OCI-LY7 (cell line): ENCODE data around the gene RPL10. TPM values are rescaled to one million over a fixed set of nuclear protein-coding genes. Genes with fewer than 3 reads are reported as not detected.

ENCODE experiments used
- BruUV-seq: library from RNA; stranded (reverse); fragments of 400-500 nt; replicated peaks from 2 replicates; lab custom pipeline; 2021; lab: Mats Ljungman, UMichigan
- CTCF ChIA-PET: fragments of 300-600 bp; sonication (Branson Sonifier 250); formaldehyde crosslinking; loops from one replicate; lab custom pipeline; 2022; ENCODE audit warnings: antibody characterized with exemption; ENCODE audit not compliant: unreplicated experiment; lab: Charles Lee
- POLR2A ChIA-PET: fragments of 300-600 bp; sonication (Branson Sonifier 250); formaldehyde crosslinking; loops from one replicate; lab custom pipeline; 2022; ENCODE audit warnings: antibody characterized with exemption; lab: Charles Lee
- DNase-seq: peaks from one replicate; pipeline ENCODE4 v3.0.0-alpha.2; 2015; ENCODE audit warnings: low spot score
- H2AFZ ChIP-seq: fragments of 200-600 bp; sonication (generic), shearing (Covaris generic); 2 replicates; pipeline ENCODE4 v1.6.1; 2014; ENCODE audit warnings: mild to moderate bottlenecking, antibody characterized with exemption, low read length, moderate library complexity
- H3K27ac ChIP-seq: fragments of 200-600 bp; sonication (generic); 2 replicates; pipeline ENCODE4 v1.5.1; 2014; ENCODE audit warnings: mixed run types, low read depth, mild to moderate bottlenecking, moderate library complexity, low read length, inconsistent platforms; ENCODE audit not compliant: poor library complexity, severe bottlenecking
- H3K36me3 ChIP-seq: fragments of 200-600 bp; sonication (generic); 2 replicates; pipeline ENCODE4 v1.6.1; 2014; ENCODE audit warnings: mild to moderate bottlenecking, antibody characterized with exemption, low read length, moderate library complexity, mixed read lengths; ENCODE audit not compliant: insufficient read depth
- H3K4me1 ChIP-seq: fragments of 200-600 bp; sonication (generic); 2 replicates; pipeline ENCODE4 v1.5.1; 2014; ENCODE audit warnings: mild to moderate bottlenecking, low read length; ENCODE audit not compliant: insufficient read depth, poor library complexity, severe bottlenecking
- H3K4me2 ChIP-seq: fragments of 200-600 bp; sonication (generic); 2 replicates; pipeline ENCODE4 v1.6.1; 2014; ENCODE audit warnings: mild to moderate bottlenecking, low read length
- H3K4me3 ChIP-seq: fragments of 200-600 bp; sonication (generic); 2 replicates; pipeline ENCODE4 v1.5.1; 2014; ENCODE audit warnings: mild to moderate bottlenecking, low read depth, low read length; ENCODE audit not compliant: poor library complexity, severe bottlenecking
- H3K79me2 ChIP-seq: fragments of 200-600 bp; sonication (generic); 2 replicates; pipeline ENCODE4 v1.6.1; 2016; ENCODE audit warnings: low read depth, mild to moderate bottlenecking, low read length, moderate library complexity, mixed read lengths; ENCODE audit not compliant: insufficient read depth
- H3K9me2 ChIP-seq: fragments of 200-600 bp; sonication (generic); 2 replicates; pipeline ENCODE4 v1.6.1; 2016; ENCODE audit warnings: mild to moderate bottlenecking, low read length, mixed read lengths; ENCODE audit not compliant: insufficient read depth
- H3K9me3 ChIP-seq: fragments of 200-600 bp; sonication (generic); 2 replicates; pipeline ENCODE4 v1.6.1; 2014; ENCODE audit warnings: mild to moderate bottlenecking, mixed run types, low read length, mixed read lengths
- H4K20me1 ChIP-seq: fragments of 200-600 bp; sonication (generic); 2 replicates; pipeline ENCODE4 v1.6.1; 2014; ENCODE audit warnings: mild to moderate bottlenecking, antibody characterized with exemption, low read length, moderate library complexity, mixed read lengths; ENCODE audit not compliant: insufficient read depth
- CTCF ChIP-seq: fragments of 200-600 bp; sonication (generic); conservative IDR thresholded peaks from 2 replicates; pipeline ENCODE4 v1.5.1; 2014; ENCODE audit warnings: mild to moderate bottlenecking, antibody characterized with exemption, low read length, moderate library complexity, mixed read lengths
- EZH2phosphoT487 ChIP-seq: fragments of 200-600 bp; sonication (generic); IDR thresholded peaks from 2 replicates; pipeline ENCODE4 v1.6.1; 2018; ENCODE audit warnings: low read depth, borderline replicate concordance, mild to moderate bottlenecking, mixed run types, antibody characterized with exemption, low read length, moderate library complexity, mixed read lengths
- intact Hi-C: fragments of 100-400 bp; cut with micrococcal nuclease; formaldehyde crosslinking; loops from one replicate; pipeline ENCODE4 v1.10.0; 2022; ENCODE audit not compliant: unreplicated experiment
- total RNA-seq, 2 experiments: library from RNA; depleted of rRNA in 1 of 2; stranded (reverse); fragments of >200 nt in 1 of 2; shearing (Covaris generic) in 1 of 2; gene quantifications; 2 replicates each; pipeline ENCODE4 v1.2.3, GENCODE V29; 2014 to 2022

Gene RPL10
- total RNA-seq, 2 experiments from 2014 or later: 2,447 to 4,261 TPM

GRCh38 chrX:154426916-154427770, 29.0 kb downstream of the RPL10 start:
- Histone ChIP-seq H3K9me3 (no peaks in the 10 kb centered on the region), H4K20me1 (no peaks in the 10 kb centered on the region), H3K9me2 (no peaks in the 10 kb centered on the region), H3K36me3 (no peaks in the 10 kb centered on the region), H3K79me2 (peaks cover 13% of the 10 kb centered on the region; the same call in 1 of the 2 replicates), H3K27ac (no peak overlapping the region), H3K4me2 (0 out of 2 replicates have a peak overlapping the region, but pooled peaks have one; percentile 66), H3K4me1 (peaks cover 14% of the 10 kb centered on the region), H3K4me3 (no peak overlapping the region), H2AFZ (no peak overlapping the region)
- TF ChIP-seq CTCF: no peak
- TF ChIP-seq EZH2phosphoT487: no peak
- CTCF ChIA-PET: no interaction called here
- POLR2A ChIA-PET: interaction anchor here (0.5 to 0.9 kb wide), 5 partner anchors 14 to 311 kb away, joined by 3 to 8 read pairs (median 4); no protein-coding TSS in a partner anchor
- no TSS peak for BruUV-seq
- DNase-seq: no peak
- intact Hi-C loops: loop anchor here (5.0 kb wide), 1 partner anchor 65 kb away; the partner anchor contains the start of gene SLC10A3

GRCh38 chrX:154428176-154429171, 30.3 kb downstream of the RPL10 start, which contains the start of gene ATP6AP1:
Gene ATP6AP1 (plus strand): TSS chrX:154428677. CDS start chrX:154428693, 16 bp downstream.
- peak within 1 kb of the TSS; percentile 90 for H3K4me3 ChIP-seq
- peaks cover 13% of the 10 kb centered on the region; the same call in 1 of the 2 replicates for H3K79me2 ChIP-seq
- no peaks in the 10 kb centered on the region for H3K9me3 ChIP-seq
- POLR2A ChIA-PET: interaction anchor here (0.7 to 2.2 kb wide), 3 partner anchors 29 to 86 kb away, joined by 3 to 6 read pairs (median 3); partner anchors contain the start of gene SLC10A3
- no peaks in the 10 kb centered on the region for H4K20me1 ChIP-seq
- peak within 1 kb of the TSS; percentile 99 for H3K4me2 ChIP-seq
- CTCF ChIA-PET: no interaction called here
- H3K4me1 ChIP-seq: peaks cover 14% of the 10 kb centered on the region
- peak within 1 kb of the TSS; percentile 58; the same call in 1 of the 2 replicates for H2AFZ ChIP-seq
- no peaks in the 10 kb centered on the region for H3K36me3 ChIP-seq
- intact Hi-C loops: loop anchor here (5.0 kb wide), 1 partner anchor 64 kb away; the partner anchor contains the start of gene SLC10A3
- H3K9me2 ChIP-seq: no peaks in the 10 kb centered on the region
- BruUV-seq: no TSS peak
- peak within 1 kb of the TSS; percentile 47 for H3K27ac ChIP-seq
- DNase-seq: peak; percentile 92
- TF ChIP-seq CTCF (0 out of 2 replicates have a peak, but pooled peaks have one; percentile 33), EZH2phosphoT487 (no peak)
